Hepatocyte (in vitro differentiated cells): ENCODE measurements around the gene NOS1. TPM values are rescaled to one million over a fixed set of nuclear protein-coding genes. Genes with fewer than 3 reads are reported as not detected.
A peak's percentile ranks its signal among the peaks of the same experiment; 100 is the strongest.

Source experiments
- DNase-seq: peaks from one replicate; pipeline ENCODE4 v3.0.0-alpha.2; 2016; ENCODE audit warnings: low spot score
- H2AFZ ChIP-seq: fragments of 200-600 bp; sonication (generic); 2 replicates; pipeline ENCODE4 v1.6.0; 2016; ENCODE audit warnings: antibody characterized with exemption, mild to moderate bottlenecking
- H3K27ac ChIP-seq: fragments of 200-600 bp; sonication (generic); 2 replicates; pipeline ENCODE4 v1.5.1; 2016; ENCODE audit warnings: mild to moderate bottlenecking
- H3K27me3 ChIP-seq: fragments of 200-600 bp; sonication (generic); 2 replicates; pipeline ENCODE4 v1.6.1; 2016
- H3K36me3 ChIP-seq: fragments of 200-600 bp; sonication (generic); replicated peaks from 2 replicates; pipeline ENCODE4 v1.5.1; 2016; ENCODE audit warnings: low read depth; ENCODE audit not compliant: insufficient read depth
- H3K4me1 ChIP-seq: fragments of 200-600 bp; sonication (generic); 2 replicates; pipeline ENCODE4 v1.5.1; 2016; ENCODE audit warnings: mild to moderate bottlenecking, moderate library complexity; ENCODE audit not compliant: insufficient read depth
- H3K4me2 ChIP-seq: fragments of 200-600 bp; sonication (generic); 2 replicates; pipeline ENCODE4 v1.6.0; 2016
- H3K4me3 ChIP-seq: fragments of 200-600 bp; sonication (generic); 2 replicates; pipeline ENCODE4 v1.5.1; 2016; ENCODE audit warnings: mild to moderate bottlenecking
- H3K79me2 ChIP-seq: fragments of 200-600 bp; sonication (generic); 2 replicates; pipeline ENCODE4 v1.6.0; 2017; ENCODE audit warnings: mild to moderate bottlenecking
- H3K9me2 ChIP-seq: fragments of 200-600 bp; sonication (generic); replicated peaks from 2 replicates; pipeline ENCODE4 v1.6.0; 2017; ENCODE audit warnings: mild to moderate bottlenecking; ENCODE audit not compliant: insufficient read depth
- H3K9me3 ChIP-seq: fragments of 200-600 bp; sonication (generic); 2 replicates; pipeline ENCODE4 v1.5.1; 2016; ENCODE audit warnings: low read depth, mild to moderate bottlenecking
- H4K20me1 ChIP-seq: fragments of 200-600 bp; sonication (generic); 2 replicates; pipeline ENCODE4 v1.6.0; 2016; ENCODE audit warnings: mild to moderate bottlenecking; ENCODE audit not compliant: insufficient read depth, poor library complexity, severe bottlenecking
- EZH2 ChIP-seq: fragments of 200-600 bp; sonication (generic); IDR thresholded peaks from 2 replicates; pipeline ENCODE4 v1.6.1; 2016; ENCODE audit warnings: antibody characterized with exemption, mild to moderate bottlenecking, borderline replicate concordance
- EZH2phosphoT487 ChIP-seq: fragments of 200-600 bp; sonication (generic); IDR thresholded peaks from one replicate; pipeline ENCODE4 v1.6.1; 2018; ENCODE audit warnings: antibody characterized with exemption, mild to moderate bottlenecking, low read depth, moderate library complexity; ENCODE audit not compliant: unreplicated experiment, severe bottlenecking
- WGBS: methylation state at CpG from one replicate; pipeline ENCODE4 v1.1.6; 2016; ENCODE audit warnings: low lambda C conversion rate; ENCODE audit errors: missing lambda C conversion rate; 5-methylcytosine and 5-hydroxymethylcytosine counted together
- polyA plus RNA-seq: library from polyadenylated mRNA; unstranded; fragments of >200 nt; fragmentation: Nextera tagmentation; extraction: Ambion mirVana; gene quantifications from 2 replicates; pipeline ENCODE4 v1.2.1, GENCODE V29; 2016
- total RNA-seq: library from RNA; depleted of rRNA; stranded (reverse); fragments of >200 nt; gene quantifications from 2 replicates; pipeline ENCODE4 v1.2.3, GENCODE V29; 2014
- TF ChIP-seq, protein P1 (sequence below): fragments of 200-600 bp; sonication (generic); IDR thresholded peaks from 2 replicates; pipeline ENCODE4 v1.5.1; 2016; ENCODE audit warnings: antibody characterized with exemption, mild to moderate bottlenecking; ENCODE audit not compliant: poor library complexity

NOS1 gene
- total and polyA plus RNA-seq, 2 experiments from 2014 or later: not detected

DNA sequence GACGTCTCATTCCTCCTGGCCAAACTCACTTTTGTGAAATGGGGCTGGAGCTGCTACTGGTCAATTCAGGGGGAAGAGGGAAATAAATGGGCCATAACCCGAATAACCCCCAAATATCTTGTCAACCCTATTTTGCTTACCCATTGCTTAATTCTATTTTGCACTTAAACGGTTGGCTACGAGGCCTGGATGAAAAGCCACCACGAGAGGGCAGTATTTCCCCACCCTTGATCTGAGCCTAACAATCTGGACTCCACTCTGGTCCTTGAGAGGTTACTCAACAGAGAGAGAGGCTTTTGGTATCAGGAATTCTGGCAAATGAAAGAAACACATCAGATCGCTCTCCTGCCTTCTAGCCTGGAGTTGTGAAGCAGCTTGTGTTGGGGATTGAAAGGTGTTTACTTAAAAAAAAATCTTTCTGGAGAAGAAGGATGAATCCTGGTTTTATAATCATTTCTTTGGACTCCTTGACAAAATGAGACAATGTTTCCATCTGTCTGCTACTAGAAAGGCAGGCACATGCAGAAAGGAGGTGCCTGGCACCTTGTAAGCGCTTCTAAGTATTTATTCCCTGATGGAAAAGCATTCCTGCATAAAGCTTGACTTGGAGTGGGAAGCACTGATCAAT is 148.7 kb downstream of the NOS1 start:
- Histone ChIP-seq H3K4me1 (no peaks in the 10 kb centered on the region), H3K36me3 (no peaks in the 10 kb centered on the region), H3K4me2 (no peak overlapping the region), H3K27me3 (peaks cover 11% of the 10 kb centered on the region), H3K9me3 (no peaks in the 10 kb centered on the region), H3K9me2 (no peaks in the 10 kb centered on the region), H3K4me3 (no peak overlapping the region), H3K79me2 (no peaks in the 10 kb centered on the region), H3K27ac (no peak overlapping the region), H2AFZ (no peak overlapping the region), H4K20me1 (no peaks in the 10 kb centered on the region)
- 20% methylated on average over 7 of the region's 7 CpGs for WGBS
- peak; percentile 87 for DNase-seq
- TF ChIP-seq, protein P1, sequence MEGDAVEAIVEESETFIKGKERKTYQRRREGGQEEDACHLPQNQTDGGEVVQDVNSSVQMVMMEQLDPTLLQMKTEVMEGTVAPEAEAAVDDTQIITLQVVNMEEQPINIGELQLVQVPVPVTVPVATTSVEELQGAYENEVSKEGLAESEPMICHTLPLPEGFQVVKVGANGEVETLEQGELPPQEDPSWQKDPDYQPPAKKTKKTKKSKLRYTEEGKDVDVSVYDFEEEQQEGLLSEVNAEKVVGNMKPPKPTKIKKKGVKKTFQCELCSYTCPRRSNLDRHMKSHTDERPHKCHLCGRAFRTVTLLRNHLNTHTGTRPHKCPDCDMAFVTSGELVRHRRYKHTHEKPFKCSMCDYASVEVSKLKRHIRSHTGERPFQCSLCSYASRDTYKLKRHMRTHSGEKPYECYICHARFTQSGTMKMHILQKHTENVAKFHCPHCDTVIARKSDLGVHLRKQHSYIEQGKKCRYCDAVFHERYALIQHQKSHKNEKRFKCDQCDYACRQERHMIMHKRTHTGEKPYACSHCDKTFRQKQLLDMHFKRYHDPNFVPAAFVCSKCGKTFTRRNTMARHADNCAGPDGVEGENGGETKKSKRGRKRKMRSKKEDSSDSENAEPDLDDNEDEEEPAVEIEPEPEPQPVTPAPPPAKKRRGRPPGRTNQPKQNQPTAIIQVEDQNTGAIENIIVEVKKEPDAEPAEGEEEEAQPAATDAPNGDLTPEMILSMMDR: peak; percentile 94
- no peak for TF ChIP-seq EZH2phosphoT487

DNA sequence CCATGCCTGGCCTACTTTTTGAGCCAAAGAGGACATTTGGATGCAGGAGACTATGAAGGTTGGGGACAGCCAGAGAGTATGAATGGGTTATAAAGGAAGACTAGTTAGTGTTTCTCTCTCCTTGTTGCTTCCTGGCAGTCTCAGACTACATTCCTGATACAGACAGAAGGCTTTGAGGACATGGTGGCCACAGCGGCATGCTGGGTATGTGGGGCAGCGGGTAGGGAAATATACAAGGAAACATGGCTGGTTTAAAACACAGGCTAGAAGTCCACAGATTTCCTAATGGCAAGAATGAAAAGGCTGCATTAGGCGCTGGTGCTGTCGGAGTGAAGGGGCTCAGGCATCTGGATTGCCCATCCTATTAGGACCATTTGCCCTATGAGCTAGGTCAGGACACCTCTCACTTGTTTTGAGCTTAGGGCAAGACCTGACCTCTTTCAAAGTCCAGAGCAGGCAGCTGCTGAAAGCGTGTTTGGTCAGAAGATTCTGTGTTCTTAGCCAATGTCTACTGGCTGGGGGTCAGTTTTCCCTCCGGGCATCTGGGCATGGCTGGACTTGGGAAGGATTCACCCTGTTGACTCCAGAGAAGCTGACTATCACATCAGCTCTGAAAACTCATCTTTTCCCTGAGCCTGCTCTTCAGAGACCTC is 151.0 kb downstream of the NOS1 start:
- 88% methylated on average over 6 of the region's 6 CpGs for WGBS
- Histone ChIP-seq H3K9me3 (no peaks in the 10 kb centered on the region), H3K36me3 (no peaks in the 10 kb centered on the region), H3K4me1 (no peaks in the 10 kb centered on the region), H3K4me2 (no peak overlapping the region), H3K27me3 (peaks cover 11% of the 10 kb centered on the region), H3K9me2 (no peaks in the 10 kb centered on the region), H3K4me3 (no peak overlapping the region), H4K20me1 (no peaks in the 10 kb centered on the region), H3K27ac (no peak overlapping the region), H2AFZ (no peak overlapping the region), H3K79me2 (no peaks in the 10 kb centered on the region)
- DNase-seq: no peak
- TF ChIP-seq EZH2phosphoT487: no peak
- no peak for TF ChIP-seq EZH2

DNA sequence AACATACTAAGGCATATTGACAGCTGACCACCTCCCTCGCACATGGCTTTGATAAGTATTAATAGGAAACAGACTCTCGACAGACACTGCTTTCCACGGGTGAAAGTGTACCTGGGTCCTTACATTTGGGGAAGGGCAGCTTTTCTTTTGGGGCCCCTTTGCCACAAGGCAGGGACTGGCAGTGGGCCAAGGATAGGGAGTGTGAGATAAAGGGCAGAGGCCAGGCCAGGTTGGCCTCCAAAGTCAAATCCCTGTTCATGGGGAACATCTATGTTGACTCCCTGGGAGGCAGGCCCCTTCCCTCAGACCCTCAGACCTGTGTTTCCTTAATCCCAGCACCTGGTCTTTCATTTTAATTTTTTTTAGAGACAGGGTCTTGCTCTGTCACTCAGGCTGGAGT is 151.8 kb downstream of the NOS1 start:
- H3K4me3 ChIP-seq: no peak overlapping the region
- no peak overlapping the region for H3K4me2 ChIP-seq
- no peaks in the 10 kb centered on the region for H3K9me3 ChIP-seq
- TF ChIP-seq EZH2phosphoT487 (no peak), EZH2 (no peak)
- TF ChIP-seq, protein P1: no peak
- DNase-seq: no peak
- WGBS: 73% methylated on average over 3 of the region's 3 CpGs
- H3K36me3 ChIP-seq: no peaks in the 10 kb centered on the region
- peaks cover 11% of the 10 kb centered on the region for H3K27me3 ChIP-seq
- H3K79me2 ChIP-seq: no peaks in the 10 kb centered on the region
- no peaks in the 10 kb centered on the region for H4K20me1 ChIP-seq
- H2AFZ ChIP-seq: no peak overlapping the region
- no peaks in the 10 kb centered on the region for H3K4me1 ChIP-seq
- no peak overlapping the region for H3K27ac ChIP-seq
- H3K9me2 ChIP-seq: no peaks in the 10 kb centered on the region

DNA sequence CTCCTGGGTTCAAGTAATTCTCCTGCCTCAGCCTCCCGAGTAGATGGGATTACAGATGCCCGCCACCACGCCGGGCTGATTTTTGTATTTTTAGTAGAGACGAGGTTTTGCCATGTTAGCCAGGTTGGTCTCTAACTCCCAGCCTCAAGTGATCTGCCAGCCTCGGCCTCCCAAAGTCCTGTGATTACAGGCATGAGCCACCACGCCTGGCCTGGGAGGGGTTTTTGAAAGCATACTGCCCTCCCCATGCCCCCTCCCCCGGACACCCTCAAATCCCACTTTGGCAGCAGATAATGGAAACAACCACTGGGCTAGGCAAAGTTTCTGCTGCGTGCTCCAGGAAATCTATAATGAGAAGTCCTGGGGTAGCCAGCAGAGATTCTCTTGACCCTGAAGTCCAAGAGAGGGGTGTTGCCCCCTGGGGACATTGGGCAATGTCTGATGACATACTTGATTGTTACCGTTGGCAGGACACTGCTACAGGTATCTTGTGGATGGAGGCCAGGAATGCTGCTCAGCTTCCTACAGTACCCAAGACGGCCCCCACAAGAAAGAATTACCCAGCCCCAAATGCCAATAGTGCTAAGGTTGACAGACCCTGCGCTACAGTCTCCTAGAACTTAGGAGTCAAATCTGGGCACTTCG is 152.5 kb downstream of the NOS1 start:
- TF ChIP-seq EZH2 (no peak), EZH2phosphoT487 (no peak)
- TF ChIP-seq, protein P1: no peak
- Histone ChIP-seq H2AFZ (no peak overlapping the region), H3K27ac (no peak overlapping the region), H3K36me3 (no peaks in the 10 kb centered on the region), H3K9me3 (no peaks in the 10 kb centered on the region), H3K4me1 (no peaks in the 10 kb centered on the region), H3K4me2 (no peak overlapping the region), H3K9me2 (no peaks in the 10 kb centered on the region), H3K4me3 (no peak overlapping the region), H4K20me1 (no peaks in the 10 kb centered on the region), H3K27me3 (peaks cover 9% of the 10 kb centered on the region), H3K79me2 (no peaks in the 10 kb centered on the region)
- no peak for DNase-seq
- 89% methylated on average over 12 of the region's 13 CpGs for WGBS
